Kidney (tissue), 14 donors: ENCODE results near the gene PLCH2. TPM values are rescaled to one million over a fixed set of nuclear protein-coding genes. Genes with fewer than 3 reads are reported as not detected.

Experiments used
- DNase-seq, 5 donors: peaks; one replicate each; pipeline ENCODE4 v3.0.0-alpha.2; 2013 to 2020
- FAIRE-seq: peaks from 2 replicates; lab custom pipeline; 2012; peaks lifted over from hg19 to GRCh38; lab: Jason Lieb, UNC
- H3K27ac ChIP-seq, 2 donors: one replicate each; pipeline ENCODE4 v1.7.0; 2013; ENCODE audit warnings: low read depth in 2 of 2, low read length in 2 of 2, inconsistent platforms in 1 of 2
- H3K27me3 ChIP-seq: one replicate; pipeline ENCODE4 v1.7.1; 2013; ENCODE audit warnings: low read length, inconsistent platforms; ENCODE audit not compliant: control insufficient read depth, insufficient read depth
- H3K36me3 ChIP-seq, 3 donors: one replicate each; pipeline versions ENCODE4 v1.7.0 to v1.7.1; 2013; ENCODE audit warnings: low read length in 3 of 3, control low read depth in 1 of 3, inconsistent platforms in 1 of 3; ENCODE audit not compliant: insufficient read depth in 3 of 3, control insufficient read depth in 2 of 3
- H3K4me1 ChIP-seq, 3 donors: one replicate each; pipeline versions ENCODE4 v1.7.0 to v1.7.1; 2013; ENCODE audit warnings: low read length in 3 of 3, inconsistent platforms in 1 of 3, low read depth in 1 of 3; ENCODE audit not compliant: control insufficient read depth in 2 of 3, insufficient read depth in 2 of 3
- H3K4me3 ChIP-seq, 3 donors: one replicate each; pipeline versions ENCODE4 v1.7.0 to v1.8.1; 2013; ENCODE audit warnings: low read length in 3 of 3, control low read depth in 1 of 3, inconsistent platforms in 1 of 3
- H3K9ac ChIP-seq, 3 donors: one replicate each; pipeline versions ENCODE4 v1.7.0 to v1.7.1; 2013; ENCODE audit warnings: low read length in 3 of 3, control low read depth in 1 of 3, inconsistent platforms in 1 of 3
- H3K9me3 ChIP-seq, 3 donors: one replicate each; pipeline versions ENCODE4 v1.7.0 to v1.7.1; 2013; ENCODE audit warnings: low read length in 3 of 3, control low read depth in 1 of 3, inconsistent platforms in 1 of 3; ENCODE audit not compliant: control insufficient read depth in 2 of 3, insufficient read depth in 1 of 3
- intact Hi-C: fragments of 100-400 bp; cut with DNase I; formaldehyde crosslinking; loops from one replicate; pipeline ENCODE4 v1.11.1; 2022
- polyA plus RNA-seq: library from polyadenylated mRNA; stranded (reverse); fragments of 350-450 nt; fragmentation: Illumina TruSeq; extraction: RNeasy Lipid Tissue Mini Kit (QIAGEN cat#74804); gene quantifications from one replicate; pipeline ENCODE4 v1.2.3, GENCODE V29; 2014; ENCODE audit warnings: low read depth, low replicate concordance; ENCODE audit not compliant: insufficient read depth
- total RNA-seq: library from RNA; stranded (reverse); fragmentation: NEBNext Ultra II Directional; extraction: Animal tissue kit (Norgen Biotek cat#: 25700); gene quantifications from one replicate; pipeline ENCODE4 v1.2.1, GENCODE V29; 2021
- TF ChIP-seq, protein P1 (sequence below): IDR thresholded peaks from 3 replicates; pipeline ENCODE4 v1.5.1; 2012; ENCODE audit warnings: mild to moderate bottlenecking, moderate library complexity, borderline replicate concordance; ENCODE audit not compliant: insufficient read depth; ENCODE audit errors: extremely low read depth
- donor health status: control.
- donor health status: control.
- donor health status: control.
- donor health status: control.
- donor health status: control.
- donor health status: DM: yes; HTN: yes; CAD: no.
- donor health status: Normal renal cell carcinoma (clear cell type).

Gene PLCH2
- total and polyA plus RNA-seq, 2 donors from 2014 or later: 7.4 to 8.7 TPM

DNA sequence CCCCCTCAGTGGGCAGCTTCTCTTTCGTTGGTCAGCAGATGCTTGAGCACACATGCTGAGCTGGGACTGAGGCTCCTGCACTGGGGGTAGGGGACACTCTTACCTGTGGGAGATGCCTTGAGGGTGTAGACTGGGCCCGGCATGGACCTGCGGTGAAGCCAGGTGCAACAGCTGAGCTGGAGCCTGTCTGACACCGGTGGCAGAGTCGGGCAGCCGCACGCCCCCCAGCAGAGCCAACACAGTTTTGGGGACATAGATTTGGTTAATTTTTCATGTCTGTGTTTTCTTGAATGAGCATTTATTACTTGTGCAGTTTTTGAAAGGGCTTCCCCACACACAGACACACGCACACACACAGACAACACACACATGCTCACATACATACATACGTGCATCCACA is 59.9 kb downstream of the PLCH2 start:
- FAIRE-seq: no peak
- Histone ChIP-seq H3K27me3 (peaks cover 8% of the 10 kb centered on the region), H3K9me3 (no peaks in the 10 kb centered on the region), H3K36me3 (no peaks in the 10 kb centered on the region), H3K4me1 (peaks cover 0 to 2% (median under 1%) of the 10 kb centered on the region in 3 donors), H3K4me3 (no peak overlapping the region), H3K9ac (no peak overlapping the region), H3K27ac (no peak overlapping the region)
- TF ChIP-seq, protein P1, sequence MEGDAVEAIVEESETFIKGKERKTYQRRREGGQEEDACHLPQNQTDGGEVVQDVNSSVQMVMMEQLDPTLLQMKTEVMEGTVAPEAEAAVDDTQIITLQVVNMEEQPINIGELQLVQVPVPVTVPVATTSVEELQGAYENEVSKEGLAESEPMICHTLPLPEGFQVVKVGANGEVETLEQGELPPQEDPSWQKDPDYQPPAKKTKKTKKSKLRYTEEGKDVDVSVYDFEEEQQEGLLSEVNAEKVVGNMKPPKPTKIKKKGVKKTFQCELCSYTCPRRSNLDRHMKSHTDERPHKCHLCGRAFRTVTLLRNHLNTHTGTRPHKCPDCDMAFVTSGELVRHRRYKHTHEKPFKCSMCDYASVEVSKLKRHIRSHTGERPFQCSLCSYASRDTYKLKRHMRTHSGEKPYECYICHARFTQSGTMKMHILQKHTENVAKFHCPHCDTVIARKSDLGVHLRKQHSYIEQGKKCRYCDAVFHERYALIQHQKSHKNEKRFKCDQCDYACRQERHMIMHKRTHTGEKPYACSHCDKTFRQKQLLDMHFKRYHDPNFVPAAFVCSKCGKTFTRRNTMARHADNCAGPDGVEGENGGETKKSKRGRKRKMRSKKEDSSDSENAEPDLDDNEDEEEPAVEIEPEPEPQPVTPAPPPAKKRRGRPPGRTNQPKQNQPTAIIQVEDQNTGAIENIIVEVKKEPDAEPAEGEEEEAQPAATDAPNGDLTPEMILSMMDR: no peak
- intact Hi-C loops: no loop called here
- no peak for DNase-seq

DNA sequence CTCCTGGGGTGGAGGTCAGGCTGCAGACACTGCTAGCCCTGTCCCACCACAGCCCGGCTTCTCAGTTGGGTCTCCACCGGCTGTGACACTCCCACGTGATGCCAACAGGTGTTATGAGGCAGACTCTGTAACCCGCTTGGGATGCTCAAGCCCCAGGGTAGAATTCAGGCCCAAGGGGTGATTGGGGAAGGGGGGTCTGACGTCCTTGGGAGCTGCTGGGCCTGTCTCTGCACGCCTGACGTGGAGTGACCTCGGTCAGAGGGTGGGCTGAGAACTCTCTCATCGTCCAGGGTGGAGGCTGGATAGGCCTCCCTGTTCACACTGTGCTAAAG is 61.7 kb downstream of the PLCH2 start:
- Histone ChIP-seq H3K27me3 (no peaks in the 10 kb centered on the region), H3K4me3 (no peak overlapping the region), H3K9me3 (no peaks in the 10 kb centered on the region), H3K9ac (no peak overlapping the region), H3K36me3 (no peaks in the 10 kb centered on the region), H3K4me1 (no peaks in the 10 kb centered on the region), H3K27ac (no peak overlapping the region)
- no peak for FAIRE-seq
- TF ChIP-seq, protein P1: no peak
- no peak for DNase-seq
- intact Hi-C loops: no loop called here

DNA sequence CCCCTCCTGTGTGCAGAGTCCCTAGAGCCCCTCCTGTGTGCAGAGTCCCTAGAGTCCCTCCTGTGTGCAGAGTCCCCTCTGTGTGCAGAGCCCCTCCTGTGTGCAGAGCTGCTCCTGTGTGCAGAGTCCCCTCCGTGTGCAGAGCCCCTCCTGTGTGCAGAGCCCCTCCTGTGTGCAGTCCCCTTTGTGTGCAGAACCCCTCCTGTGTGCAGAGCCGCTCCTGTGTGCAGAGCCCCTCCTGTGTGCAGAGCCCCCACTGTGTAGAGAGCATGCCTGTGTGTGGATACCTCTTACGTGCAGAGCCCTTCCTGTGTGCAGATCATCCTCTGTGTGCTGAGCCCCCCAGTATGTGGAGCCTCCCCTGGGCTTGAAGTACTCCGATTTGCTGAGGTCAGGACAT is 62.3 kb downstream of the PLCH2 start:
- intact Hi-C loops: no loop called here
- H3K27me3 ChIP-seq: no peaks in the 10 kb centered on the region

DNA sequence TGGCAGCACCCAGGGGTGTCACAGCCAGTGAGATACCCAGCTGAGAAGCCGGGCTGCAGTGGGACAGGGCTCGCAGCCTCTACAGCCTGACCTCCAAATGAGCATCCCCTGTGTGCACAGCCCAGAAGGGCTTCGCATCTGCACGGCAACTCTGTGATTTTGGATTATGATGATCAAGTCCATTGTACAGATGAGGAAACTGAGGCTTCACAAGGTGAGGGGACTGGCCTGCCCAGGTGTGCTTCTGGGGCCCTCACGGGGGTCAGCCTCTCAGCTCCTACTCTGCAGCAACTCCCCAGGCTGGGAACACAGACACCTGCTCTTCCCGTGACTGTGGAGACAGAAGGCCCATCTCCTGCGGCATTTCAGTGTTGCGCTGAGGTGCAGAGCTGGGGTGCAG is 62.8 kb downstream of the PLCH2 start:
- Histone ChIP-seq H3K4me3 (no peak overlapping the region), H3K9me3 (no peaks in the 10 kb centered on the region), H3K4me1 (no peaks in the 10 kb centered on the region), H3K27me3 (no peaks in the 10 kb centered on the region), H3K36me3 (no peaks in the 10 kb centered on the region), H3K9ac (no peak overlapping the region), H3K27ac (no peak overlapping the region)
- TF ChIP-seq, protein P1: no peak
- intact Hi-C loops: no loop called here
- DNase-seq (no peak), FAIRE-seq (no peak)

More for the DNA sequence above, 62.3 kb downstream of the PLCH2 start:
- DNase-seq: no peak
- no peaks in the 10 kb centered on the region for H3K9me3 ChIP-seq
- H3K4me1 ChIP-seq: no peaks in the 10 kb centered on the region
- no peak overlapping the region for H3K9ac ChIP-seq
- TF ChIP-seq, protein P1: no peak
- FAIRE-seq: no peak
- H3K27ac ChIP-seq: no peak overlapping the region
- no peaks in the 10 kb centered on the region for H3K36me3 ChIP-seq
- H3K4me3 ChIP-seq: no peak overlapping the region
